Stimulated activated CD8-positive, alpha-beta memory T cell treated with anti-CD3 and anti-CD28 coated beads, Interleukin-7, amount 100 ng/mL, for 48 hours (primary cell): Measurements from ENCODE around the gene GAR1.
"Not testable (repeated sequence)": the region's sequence is repeated elsewhere in the genome, so short reads cannot be mapped to it uniquely, and the experiment has no call there.

Source experiments
- DNase-seq, 2 donors: peaks; one replicate each; pipeline ENCODE4 v3.0.0-alpha.2; 2020; ENCODE audit warnings: low read depth in 1 of 2; ENCODE audit errors: extremely low read depth in 1 of 2

The GAR1 gene

DNA sequence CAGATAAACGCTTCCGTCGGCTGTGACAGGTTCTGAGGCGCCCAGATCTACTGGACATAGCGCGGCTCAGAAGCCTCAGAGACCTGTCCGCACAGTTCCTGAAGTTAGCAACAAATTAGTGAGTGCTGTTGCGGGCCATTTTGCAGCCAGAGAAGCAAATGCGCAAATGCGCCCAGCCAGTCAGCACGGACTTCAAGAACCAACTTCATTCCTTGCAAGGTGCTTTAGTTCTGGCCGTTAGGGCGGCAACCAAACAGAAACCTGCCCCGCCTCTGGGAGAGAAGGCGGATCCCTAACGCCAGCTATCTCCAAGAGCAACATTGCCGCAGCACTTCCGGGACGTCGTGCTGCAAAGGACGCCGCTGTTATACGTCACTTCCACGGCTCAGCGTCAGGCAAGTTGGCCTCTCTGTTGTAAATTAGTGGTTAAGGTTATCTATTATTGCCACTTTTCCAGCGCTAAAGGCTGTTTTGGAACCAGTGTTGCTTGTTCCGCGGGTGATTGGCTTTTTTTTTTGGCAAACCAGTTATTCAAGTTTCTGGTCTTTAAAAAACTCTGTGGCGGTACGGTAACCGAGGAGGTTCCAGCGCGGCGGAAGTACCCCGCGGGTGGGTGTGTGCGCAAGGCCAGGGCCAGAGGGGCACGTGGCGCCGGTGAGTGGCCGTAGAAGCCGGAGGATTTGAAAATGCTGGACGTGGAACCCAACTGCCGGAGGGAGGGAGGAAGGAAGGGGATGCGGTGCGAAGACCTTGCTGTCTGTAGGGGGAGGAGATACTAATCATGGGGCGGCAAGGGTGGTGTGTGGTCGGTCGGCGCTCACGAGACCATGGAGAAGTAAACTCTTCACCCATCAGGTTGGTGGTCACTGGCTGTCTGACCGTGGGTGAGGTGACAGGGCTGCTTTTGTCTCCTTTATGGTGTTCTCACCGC lies at the start of gene GAR1:
GAR1 (plus strand) TSS at position 612 of the 931 bp plus-strand sequence. CDS start 403 bp downstream, outside the sequence.
- DNase-seq = peak; percentile 74 to 88

DNA sequence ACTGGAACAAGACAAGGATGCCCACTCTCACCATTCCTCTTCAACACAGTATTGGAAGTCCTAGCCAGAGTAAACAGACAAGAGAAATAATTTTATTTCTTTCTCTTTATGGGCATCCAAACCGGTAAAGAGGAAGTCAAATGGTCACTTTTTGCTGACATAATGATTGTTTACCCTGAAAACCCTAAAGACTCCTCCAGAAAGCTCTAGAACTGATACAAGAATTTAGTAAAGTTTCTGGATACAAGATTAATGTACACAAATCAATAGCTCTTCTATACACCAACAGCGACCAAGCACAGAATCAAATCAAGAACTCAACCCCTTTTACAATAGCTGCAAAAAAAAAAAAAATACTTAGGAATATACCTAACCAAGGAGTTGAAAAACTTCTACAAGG lies 33.5 kb upstream of the GAR1 start:
- not testable (repeated sequence) for DNase-seq

DNA sequence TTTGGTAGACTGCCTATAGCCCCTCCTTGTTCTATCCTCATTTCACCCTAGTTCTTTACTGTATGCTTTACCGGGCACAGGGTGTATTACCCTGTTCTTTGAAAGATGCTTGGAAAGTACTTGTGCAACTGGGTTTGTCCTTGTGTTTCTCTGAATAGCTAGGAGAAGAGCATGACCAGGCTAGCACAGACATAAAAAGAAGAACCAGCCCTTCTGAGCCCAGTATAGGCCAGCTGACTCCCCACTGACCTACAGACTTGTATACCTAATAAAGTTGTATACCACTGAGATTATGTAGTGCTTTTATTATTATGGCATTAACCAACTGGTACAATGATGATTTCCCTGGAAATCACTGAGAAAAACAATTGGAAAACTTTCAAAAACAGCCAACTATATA lies 28.7 kb upstream of the GAR1 start:
- no peak for DNase-seq

DNA sequence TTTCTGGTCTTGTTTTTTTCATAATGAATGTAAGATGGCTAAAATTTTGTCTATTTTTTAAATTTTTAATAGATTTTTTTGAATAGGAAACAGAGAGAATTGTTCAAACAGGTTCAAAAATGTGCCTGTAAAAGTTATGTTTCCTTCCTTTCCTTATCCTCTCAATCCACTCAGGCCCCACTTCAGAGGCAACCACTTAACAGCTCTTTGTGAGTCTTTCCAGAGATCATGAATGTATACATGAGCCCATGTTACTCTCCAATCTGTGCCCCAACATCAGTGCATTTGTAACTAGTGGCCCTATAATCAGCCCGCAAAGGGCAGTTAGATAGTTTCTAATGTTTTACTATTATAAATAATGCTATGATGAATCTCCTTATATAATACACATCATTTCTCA lies 27.8 kb upstream of the GAR1 start:
- DNase-seq = no peak

DNA sequence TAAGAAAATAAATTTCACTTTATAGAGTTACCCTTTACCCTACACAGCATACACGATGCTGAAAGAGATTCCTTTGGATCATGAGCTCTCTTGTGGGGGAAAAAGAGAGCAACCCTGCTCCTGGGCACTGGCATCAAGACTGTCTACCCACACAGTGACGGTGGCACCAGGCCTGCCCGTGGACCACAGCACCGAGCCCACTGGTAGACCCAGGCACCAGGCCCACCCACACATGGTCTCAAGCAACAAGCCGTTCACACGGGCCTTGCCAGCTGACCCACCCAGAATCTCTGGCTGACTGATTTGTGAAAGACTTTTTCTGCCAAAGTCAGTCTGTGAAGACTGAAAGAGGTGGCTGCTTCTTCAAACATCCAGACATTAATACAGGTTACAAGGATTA lies 20.5 kb upstream of the GAR1 start:
- DNase-seq = no peak

DNA sequence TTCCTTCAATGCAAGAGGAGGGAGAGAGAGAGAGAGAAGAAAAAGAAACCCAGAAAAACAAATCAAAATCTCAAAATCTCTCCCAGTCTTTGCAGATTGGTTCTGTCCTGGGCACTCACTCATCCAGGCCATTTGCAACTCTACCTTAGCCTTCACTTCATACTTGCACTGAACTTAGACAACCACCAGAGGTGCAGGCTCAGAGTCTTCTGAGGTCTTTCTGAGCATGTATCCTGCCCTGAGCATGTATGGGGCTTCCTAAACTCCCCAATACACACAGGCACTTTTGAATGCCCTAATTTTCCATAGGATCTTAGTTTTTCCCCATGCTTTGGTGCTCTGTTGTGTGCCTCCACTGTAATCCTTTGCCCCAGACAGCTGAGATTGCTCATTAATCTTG lies 16.7 kb upstream of the GAR1 start:
- DNase-seq = no peak

DNA sequence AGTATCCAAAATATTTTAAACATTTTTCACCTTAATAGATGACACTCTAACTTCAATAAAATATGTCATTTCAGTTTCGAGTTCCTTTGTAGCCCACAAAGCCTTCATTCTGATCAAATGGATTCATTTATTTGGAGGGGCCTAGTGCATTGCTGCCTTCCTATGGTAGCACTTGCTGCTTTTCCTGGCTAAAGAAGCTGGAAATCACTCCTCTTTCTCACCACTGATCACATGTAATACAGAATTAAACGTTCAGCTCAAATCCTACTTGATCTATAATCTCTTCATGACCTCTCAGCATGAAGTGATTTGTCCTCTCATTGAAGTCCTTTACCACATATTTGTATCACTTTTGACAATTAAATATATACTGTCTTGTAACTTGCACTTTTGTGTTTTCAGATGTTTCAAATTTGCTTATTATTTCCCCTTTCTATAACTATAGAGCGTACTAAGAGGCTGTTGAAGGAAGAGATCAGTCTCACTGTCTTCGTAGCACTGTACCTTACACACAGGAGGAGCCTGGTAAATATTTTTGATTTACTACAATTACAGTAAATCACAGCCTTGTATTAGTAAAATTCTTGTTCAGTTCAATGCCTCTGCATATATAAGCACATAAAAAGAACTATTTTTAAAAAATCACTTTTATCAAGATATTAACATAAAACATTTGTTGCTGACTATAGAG lies 14.3 kb upstream of the GAR1 start:
- no peak for DNase-seq

DNA sequence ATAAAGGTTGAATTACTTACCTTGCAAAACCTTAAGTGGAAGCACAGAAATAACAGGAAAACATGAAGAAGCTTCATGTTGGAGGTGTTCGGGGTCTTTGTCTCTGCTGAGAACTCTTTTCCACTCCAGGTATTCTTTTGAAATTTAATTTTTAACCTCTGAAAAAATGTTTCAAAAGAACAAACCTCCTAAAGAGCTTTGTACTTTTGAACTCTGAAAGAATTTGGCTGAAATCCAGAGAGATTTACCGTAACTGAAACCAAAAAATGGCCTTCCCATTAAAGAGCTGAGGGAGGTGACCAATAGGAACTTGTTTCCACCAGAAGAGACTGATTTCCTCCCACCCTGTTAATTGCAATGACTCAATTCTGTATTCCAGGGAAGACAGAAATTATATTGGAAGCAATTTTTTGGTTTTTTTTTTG lies 13.7 kb upstream of the GAR1 start, which contains the start of gene CFI:
CFI (minus strand) TSS at position 105 of the 425 bp plus-strand sequence; CDS start at position 77, 28 bp downstream.
- DNase-seq = no peak

DNA sequence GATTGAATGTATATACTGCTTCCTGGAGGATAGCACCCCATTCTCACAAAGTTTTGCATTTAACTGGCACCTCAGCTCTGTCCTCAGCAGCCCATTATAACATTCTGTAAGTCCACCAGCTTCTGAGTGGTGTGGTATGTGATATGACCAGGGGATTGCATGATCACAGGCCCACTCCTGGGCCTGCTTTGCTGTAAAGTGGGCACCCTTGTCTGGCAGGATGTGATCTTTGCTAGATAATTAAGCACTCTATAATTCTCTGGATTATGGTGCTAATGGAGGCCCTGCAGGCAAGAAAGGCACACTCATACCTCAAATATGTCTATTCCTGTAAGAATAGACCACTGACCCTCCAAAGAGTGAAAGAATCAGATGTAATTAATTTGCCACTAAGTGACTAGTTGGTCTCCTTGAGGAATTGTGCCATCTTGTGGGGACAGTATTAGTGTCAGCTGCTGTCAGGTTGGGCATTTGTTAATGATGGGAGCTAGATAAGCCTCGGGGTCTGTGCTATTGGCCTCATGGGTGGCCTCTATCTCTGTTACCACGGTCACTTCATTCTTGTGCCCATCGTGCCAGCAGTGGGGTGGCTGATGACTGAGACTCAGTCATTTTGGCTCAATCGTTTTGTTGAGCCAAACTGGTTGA lies 11.5 kb upstream of the GAR1 start:
- DNase-seq = no peak

DNA sequence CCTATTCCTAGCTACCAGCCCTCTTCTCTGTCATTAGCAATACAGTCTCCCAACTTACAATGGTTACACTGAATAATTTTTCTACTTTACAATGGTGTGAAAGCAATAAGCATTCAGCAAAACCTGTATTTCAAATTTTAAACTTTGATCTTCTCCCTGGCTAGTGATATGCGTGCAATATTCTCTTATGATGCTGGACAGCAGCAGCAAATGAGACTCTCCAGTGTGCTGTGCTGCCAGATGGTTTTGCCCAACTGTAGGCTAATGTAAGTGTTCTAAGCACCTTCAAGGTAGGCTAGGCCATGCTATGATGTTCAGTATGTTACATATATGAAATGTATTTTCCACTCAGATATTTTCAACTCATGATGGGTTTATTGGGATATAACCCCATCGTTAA lies 5.9 kb upstream of the GAR1 start:
- no peak for DNase-seq

DNA sequence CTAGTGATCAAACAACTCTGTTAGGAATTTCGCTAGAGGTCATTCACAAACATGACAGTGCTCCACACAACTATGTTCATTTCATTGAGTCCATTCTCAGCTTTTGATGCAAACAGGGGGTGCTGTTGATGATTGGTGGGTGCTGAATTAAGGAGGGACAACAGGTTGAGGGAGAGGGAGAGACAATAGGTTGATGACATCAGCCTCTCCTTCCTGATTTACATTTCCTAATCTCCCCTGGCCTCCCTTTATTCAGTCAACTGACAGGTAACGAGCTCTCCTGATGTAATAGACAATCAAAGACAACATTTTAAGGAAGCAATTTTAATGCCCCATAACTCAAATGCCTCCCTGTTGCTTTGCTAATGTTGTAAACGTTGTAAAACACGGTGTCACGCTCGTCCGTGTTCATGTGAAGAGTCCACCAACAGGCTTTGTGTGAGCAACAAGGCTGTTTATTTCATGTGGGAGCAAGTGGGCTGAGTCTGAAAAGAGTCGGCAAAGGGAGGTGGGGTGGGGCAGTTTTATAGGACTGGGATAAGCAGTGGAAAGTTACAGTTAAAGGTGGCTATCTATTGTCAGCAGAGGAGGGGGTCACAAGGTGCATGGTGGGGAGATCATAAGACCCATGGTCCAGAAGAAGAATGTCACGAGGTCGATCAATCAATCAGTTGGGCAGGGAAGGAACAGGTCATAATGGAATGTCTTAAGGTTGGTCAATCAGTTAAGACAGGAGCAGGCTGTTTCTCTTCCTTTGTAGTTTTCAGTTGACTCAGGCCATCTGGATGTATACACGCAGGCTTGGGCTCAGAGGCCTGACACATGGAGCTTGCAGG lies 4.8 kb upstream of the GAR1 start:
- no peak for DNase-seq

DNA sequence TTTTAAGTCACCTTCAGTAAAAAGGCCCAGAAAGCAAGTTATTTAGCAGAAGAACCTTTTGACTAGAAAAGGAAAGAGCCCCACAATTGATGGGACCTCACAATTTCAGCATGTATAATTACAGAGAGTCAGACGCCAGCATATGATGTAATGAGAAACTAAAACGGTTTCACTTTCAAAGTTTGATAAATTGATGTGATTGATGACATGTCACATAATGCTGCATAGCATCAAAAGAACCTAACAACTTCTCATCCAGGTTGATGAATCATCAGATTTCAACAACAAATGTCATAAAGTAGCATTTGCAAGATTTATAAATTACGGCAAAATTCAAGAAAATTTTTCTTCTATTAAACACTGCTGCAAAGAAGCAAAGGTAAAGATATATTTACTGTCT lies 3.9 kb upstream of the GAR1 start:
- no peak for DNase-seq

DNA sequence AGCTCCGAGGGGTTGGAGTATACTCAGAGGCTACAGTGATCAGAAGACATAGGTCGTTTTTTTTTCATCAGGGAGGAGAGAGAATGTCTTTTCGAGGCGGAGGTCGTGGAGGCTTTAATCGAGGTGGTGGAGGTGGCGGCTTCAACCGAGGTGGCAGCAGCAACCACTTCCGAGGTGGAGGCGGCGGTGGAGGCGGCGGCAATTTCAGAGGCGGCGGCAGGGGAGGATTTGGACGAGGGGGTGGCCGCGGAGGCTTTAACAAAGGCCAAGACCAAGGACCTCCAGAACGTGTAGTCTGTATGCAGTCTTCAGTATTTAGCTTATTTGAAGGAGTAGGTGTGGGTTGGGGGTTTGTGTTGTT lies 500 bp downstream of the GAR1 start:
- DNase-seq = peak in 1 of 2 donors; percentile 12

DNA sequence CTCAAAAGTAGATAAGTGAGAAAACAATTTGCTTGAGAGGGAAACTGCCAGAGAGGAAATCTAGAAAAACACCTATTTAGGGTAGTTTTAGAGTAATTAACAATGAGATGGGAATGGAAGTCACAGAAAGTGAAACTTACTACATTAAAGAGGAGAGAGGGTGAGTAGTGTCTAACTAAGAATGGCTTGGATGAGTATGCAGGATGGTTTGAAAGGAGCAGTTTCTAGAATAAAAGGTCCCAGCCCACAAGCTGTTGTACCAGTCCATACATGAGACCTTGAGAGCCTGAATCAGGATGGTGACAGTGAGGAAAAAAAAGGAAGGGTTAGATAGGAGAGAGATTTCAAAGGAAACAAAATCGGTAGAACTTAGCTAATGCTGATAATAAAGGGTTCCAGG lies 1.3 kb downstream of the GAR1 start:
- DNase-seq = no peak

DNA sequence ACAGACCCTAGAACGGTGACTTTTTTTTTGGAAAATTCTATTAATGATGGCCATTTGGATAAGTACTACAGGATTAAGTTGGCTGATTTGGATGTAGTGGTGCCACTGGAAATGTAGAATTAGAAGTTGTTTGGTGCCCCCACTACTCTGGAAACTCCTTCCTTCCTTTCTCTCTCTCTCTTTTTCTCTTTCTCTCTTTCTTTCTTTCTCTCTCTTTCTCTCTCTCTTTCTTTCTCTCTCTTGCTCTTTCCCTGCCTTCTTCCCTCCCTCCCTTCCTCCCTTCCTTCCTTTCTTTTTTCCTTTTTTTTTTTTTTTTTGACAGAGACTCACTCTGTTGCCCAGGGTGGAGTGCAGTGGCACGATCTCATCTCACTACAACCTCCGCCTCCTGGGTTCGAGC lies 2.7 kb downstream of the GAR1 start:
- DNase-seq = no peak

DNA sequence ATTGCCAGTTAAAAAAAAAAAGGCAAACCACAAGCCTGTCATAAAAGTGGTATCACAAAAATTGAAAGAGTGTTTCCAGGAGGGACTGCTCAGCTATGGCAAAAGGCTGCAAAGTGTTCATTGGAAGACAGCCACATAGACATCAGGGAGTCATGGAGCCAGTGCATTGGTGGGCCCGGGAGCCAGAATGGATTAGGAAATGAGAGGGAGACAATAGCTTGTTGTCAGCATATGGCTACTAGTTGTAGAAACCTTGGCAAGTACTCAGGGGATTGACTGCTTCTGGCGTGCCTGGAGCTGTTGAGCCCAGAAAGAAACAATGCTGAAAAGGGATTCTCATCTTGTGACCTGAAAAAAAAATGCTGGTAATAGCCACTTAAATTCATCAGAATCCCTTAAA lies 5.0 kb downstream of the GAR1 start:
- no peak for DNase-seq

DNA sequence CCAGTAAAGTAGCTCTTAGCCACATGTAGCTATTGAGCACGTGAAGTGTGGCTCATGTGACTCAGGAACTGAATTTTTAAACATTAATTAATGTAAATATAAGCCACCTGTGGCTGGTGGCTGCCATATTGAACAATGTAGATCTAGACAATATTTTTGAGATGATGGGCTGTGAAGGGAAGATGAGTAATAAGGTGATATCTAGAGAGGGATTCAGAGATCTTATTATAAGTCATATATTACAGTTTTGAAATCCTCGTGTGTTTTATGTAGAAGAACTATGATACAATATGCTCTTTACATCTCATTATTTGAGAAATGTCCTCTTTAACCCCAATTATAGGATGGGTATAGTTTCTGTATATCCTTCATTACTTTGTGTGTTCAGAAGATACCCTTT lies 5.6 kb downstream of the GAR1 start:
- no peak for DNase-seq

DNA sequence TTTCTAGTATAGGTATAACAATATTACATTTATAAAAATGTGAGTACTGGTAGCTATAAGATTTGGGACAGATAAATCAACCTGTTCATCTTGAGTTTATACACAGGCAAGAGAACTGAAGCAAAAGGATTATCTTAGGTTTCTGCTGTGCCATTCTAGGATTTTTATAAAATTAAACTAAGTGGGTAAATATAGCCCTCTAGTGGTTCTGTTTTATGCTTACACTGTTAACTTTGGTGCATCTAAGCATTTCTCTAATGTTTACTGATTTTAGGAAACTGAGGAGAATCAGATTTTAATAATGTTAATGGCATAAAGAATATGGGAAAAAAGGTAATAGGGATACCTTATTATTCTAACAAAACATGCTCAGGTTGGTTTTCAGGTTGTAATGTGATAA lies 11.2 kb downstream of the GAR1 start:
- DNase-seq = no peak

DNA sequence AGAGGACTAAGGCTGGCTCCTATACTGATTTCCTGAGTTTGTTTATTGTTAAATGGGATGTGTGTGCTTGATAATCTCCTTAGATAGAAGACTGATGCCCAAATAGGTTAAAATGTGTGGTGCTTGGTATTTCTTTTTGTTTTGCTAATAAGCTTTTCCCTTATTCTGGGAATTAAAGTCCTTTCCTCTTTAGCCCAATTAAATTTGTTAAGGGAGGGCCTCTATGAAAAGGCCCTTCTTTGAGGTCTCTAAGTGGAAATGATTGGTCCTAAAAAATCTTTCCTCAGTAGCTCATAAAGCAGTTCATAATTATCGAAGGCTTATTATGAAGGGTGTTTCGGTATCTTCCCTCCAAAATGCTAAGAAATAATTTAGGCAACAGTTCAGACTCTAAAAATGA lies 12.1 kb downstream of the GAR1 start, which contains the start of gene RRH:
RRH (plus strand) TSS at position 301 of the 400 bp plus-strand sequence; CDS start at position 357, 56 bp downstream.
- DNase-seq = no peak

DNA sequence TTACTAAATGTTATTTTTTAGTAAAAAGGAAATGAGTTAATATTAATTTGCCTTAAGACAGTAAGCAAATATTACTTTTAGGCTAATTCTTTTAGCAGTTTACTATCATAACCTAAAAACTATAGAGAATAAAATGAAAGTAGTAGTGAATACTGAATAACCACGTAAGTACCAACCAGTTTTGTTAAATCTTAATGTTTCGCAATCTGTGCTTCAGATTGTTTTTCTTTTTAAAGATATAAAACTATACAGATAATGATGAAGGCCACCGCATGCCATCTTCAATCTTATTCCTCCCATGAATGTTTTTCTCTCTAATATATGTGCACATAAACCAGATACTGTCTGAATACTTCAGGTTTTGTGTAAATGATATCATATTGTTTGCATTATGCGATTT lies 18.2 kb downstream of the GAR1 start:
- DNase-seq = no peak

DNA sequence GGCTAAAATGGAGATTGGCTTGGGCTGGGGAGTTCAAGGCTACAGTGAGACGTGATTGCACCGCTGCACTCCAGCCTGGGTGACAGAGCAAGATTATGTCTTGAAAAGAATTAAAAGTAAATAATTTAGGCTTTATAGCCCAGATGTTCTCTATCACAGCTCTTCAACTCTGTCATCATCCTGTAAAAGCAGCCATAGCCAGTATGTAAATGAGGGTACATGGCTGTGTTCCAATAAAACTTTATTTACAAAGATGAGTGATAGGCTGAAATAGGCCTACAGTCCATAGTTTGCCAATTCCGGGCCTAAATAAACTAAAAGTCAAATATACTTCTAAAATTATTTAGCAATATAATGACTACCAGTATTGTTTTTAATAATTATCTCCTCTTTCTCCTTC lies 21.4 kb downstream of the GAR1 start:
- DNase-seq = no peak
